NT2/D1 (cell line): ENCODE results near the gene APCS.

Experiments
- DNase-seq: peaks from one replicate; pipeline ENCODE4 v3.0.0-alpha.2; 2011; ENCODE audit warnings: low read depth, low spot score
- H3K27me3 ChIP-seq: 2 replicates; pipeline ENCODE4 v1.6.0; 2011; ENCODE audit warnings: mild to moderate bottlenecking; ENCODE audit not compliant: insufficient read length, insufficient read depth
- H3K36me3 ChIP-seq: 2 replicates; pipeline ENCODE4 v1.6.1; 2011; ENCODE audit warnings: mild to moderate bottlenecking, low read length, mixed read lengths; ENCODE audit not compliant: insufficient read depth, insufficient read length
- H3K4me1 ChIP-seq: 2 replicates; pipeline ENCODE4 v1.5.1; 2011; ENCODE audit not compliant: insufficient read depth, insufficient read length
- H3K4me3 ChIP-seq: 2 replicates; pipeline ENCODE4 v1.5.1; 2011; ENCODE audit warnings: low read depth; ENCODE audit not compliant: insufficient read length
- H3K9ac ChIP-seq: 2 replicates; pipeline ENCODE4 v1.6.0; 2011; ENCODE audit warnings: low read depth; ENCODE audit not compliant: insufficient read length
- H3K9me3 ChIP-seq: 2 replicates; pipeline ENCODE4 v1.5.1; 2011; ENCODE audit warnings: mild to moderate bottlenecking, low read length; ENCODE audit not compliant: insufficient read depth
- SUZ12 ChIP-seq: IDR thresholded peaks from 2 replicates; pipeline ENCODE4 v1.6.1; 2011; ENCODE audit not compliant: insufficient read length, insufficient read depth; ENCODE audit errors: extremely low read depth
- YY1 ChIP-seq: IDR thresholded peaks from 2 replicates; pipeline ENCODE4 v1.6.1; 2011; ENCODE audit not compliant: insufficient read length, insufficient read depth
- ZNF274 ChIP-seq: IDR thresholded peaks from 2 replicates; pipeline ENCODE4 v1.6.1; 2011; ENCODE audit warnings: mild to moderate bottlenecking, low read depth, low read length

APCS gene

DNA sequence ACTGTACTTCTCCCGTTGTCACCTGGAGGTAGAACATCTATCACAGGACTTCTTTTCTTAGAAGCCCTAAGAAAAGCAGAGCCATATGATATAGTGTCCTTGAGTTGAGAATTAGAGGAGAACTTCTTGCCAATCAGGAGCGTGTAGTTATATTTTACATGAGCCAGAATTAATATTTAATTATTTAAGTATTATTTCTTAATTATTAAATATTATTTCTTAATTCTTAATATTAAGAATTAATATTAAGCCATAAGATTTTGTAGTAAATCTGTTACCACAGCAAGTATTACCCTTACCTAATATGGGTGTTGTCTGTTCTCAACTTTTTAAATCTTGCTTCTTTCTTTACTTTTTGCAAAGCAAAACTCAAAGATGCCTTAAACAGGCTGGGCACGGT, 10.2 kb upstream of the APCS start:
- TF ChIP-seq ZNF274 = no peak
- TF ChIP-seq YY1 = no peak
- no peak for TF ChIP-seq SUZ12
- H3K9ac ChIP-seq = no peak overlapping the region
- no peak for DNase-seq

DNA sequence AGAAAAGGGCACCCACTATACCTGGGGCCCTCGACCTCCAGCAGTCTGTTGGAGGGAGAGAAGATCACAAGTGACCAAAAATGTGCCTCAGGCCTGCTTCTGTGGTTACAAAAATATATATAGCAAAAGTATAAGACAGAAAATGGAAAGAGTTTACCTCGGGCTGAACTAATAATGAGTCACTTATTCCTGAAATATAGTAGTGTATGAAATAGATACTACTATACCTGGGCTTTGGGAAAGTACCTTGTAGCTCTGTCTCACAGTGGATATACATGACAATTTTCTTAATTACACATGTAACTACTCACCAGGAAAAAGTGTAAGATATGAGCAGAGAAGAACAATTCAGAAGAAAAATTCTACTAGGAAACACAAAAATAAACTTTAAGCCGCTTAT, 7.3 kb upstream of the APCS start:
- H3K27me3 ChIP-seq = no peaks in the 10 kb centered on the region
- TF ChIP-seq SUZ12 (no peak), ZNF274 (no peak), YY1 (no peak)
- no peak for DNase-seq

More for the DNA sequence above, 10.2 kb upstream of the APCS start:
- H3K4me1 ChIP-seq = no peaks in the 10 kb centered on the region
- H3K36me3 ChIP-seq = no peaks in the 10 kb centered on the region
- no peaks in the 10 kb centered on the region; the same call in 1 of the 2 replicates for H3K9me3 ChIP-seq
- no peaks in the 10 kb centered on the region for H3K27me3 ChIP-seq
- no peak overlapping the region for H3K4me3 ChIP-seq

DNA sequence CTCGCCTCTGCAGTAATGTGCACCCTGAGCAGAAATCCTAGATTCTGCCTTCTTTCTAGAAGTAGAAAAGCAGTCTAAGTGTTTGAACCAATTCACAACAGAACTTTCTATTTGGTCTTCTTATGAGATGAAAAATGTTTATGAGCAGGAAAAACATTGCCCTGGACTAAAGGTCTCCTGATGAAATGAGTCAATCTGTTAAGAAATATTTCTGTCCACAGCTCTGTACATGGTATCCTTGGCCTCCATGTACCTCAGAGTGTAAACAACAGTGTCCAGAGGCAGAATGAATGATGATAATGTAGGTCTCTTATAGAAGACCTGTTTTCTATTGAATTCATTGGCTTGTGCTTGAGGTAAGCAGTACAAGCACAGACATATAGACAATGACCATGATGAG, 6.2 kb upstream of the APCS start:
- DNase-seq = no peak
- TF ChIP-seq ZNF274 = no peak
- no peak for TF ChIP-seq YY1
- no peak for TF ChIP-seq SUZ12
- Histone ChIP-seq H3K9ac (no peak overlapping the region), H3K9me3 (no peaks in the 10 kb centered on the region), H3K4me3 (no peak overlapping the region), H3K27me3 (no peaks in the 10 kb centered on the region), H3K4me1 (no peaks in the 10 kb centered on the region), H3K36me3 (no peaks in the 10 kb centered on the region)

More for the DNA sequence above, 7.3 kb upstream of the APCS start:
- no peaks in the 10 kb centered on the region for H3K9me3 ChIP-seq
- H3K4me3 ChIP-seq = no peak overlapping the region
- no peak overlapping the region for H3K9ac ChIP-seq
- H3K36me3 ChIP-seq = no peaks in the 10 kb centered on the region
- H3K4me1 ChIP-seq = no peaks in the 10 kb centered on the region

DNA sequence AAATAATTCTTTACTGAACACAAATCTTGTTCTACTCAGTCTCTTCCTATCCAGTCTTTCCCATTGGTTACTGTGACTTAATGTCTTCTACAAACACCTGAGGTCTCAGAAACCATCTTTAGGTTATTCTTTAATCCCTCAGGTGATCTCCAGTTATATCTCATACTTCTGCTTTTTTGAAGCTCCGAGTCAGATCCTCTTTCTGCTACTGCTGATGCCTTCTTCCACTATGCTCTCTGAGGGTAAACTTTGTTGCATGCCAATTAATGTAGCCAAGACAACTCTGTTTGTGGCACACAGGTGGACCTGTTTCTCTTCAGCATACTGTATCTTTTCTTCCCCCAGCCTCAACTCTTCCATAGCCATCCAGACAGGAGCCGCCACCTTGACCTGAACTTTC, 3.1 kb upstream of the APCS start:
- Histone ChIP-seq H3K36me3 (no peaks in the 10 kb centered on the region), H3K27me3 (no peaks in the 10 kb centered on the region), H3K9me3 (no peaks in the 10 kb centered on the region), H3K4me1 (no peaks in the 10 kb centered on the region), H3K9ac (no peak overlapping the region), H3K4me3 (no peak overlapping the region)
- no peak for DNase-seq
- no peak for TF ChIP-seq SUZ12
- no peak for TF ChIP-seq YY1
- TF ChIP-seq ZNF274 = no peak

DNA sequence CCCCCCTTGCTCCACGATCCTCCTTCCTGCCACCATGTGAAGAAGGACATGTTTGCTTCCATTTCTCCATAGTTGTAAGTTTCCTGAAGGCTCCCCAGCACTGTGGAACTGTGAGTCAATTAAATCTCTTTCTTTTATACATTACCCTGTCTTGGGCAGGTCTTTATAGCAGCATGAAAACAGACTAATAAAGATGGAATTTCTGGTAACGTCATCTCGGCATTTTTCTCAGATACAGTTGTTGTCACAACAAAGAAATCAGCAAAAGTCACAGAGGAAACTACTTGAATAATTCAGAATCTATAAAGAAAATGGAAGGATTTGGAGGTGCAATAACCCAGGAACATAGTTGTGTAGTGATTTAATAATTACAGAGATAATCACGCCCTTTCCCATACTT, 4.4 kb downstream of the APCS start:
- no peaks in the 10 kb centered on the region for H3K4me1 ChIP-seq
- TF ChIP-seq YY1 (no peak), SUZ12 (no peak), ZNF274 (no peak)
- peaks cover 27% of the 10 kb centered on the region for H3K9me3 ChIP-seq
- no peak overlapping the region for H3K9ac ChIP-seq
- H3K4me3 ChIP-seq = no peak overlapping the region
- no peaks in the 10 kb centered on the region for H3K27me3 ChIP-seq
- DNase-seq = no peak
- no peaks in the 10 kb centered on the region for H3K36me3 ChIP-seq

DNA sequence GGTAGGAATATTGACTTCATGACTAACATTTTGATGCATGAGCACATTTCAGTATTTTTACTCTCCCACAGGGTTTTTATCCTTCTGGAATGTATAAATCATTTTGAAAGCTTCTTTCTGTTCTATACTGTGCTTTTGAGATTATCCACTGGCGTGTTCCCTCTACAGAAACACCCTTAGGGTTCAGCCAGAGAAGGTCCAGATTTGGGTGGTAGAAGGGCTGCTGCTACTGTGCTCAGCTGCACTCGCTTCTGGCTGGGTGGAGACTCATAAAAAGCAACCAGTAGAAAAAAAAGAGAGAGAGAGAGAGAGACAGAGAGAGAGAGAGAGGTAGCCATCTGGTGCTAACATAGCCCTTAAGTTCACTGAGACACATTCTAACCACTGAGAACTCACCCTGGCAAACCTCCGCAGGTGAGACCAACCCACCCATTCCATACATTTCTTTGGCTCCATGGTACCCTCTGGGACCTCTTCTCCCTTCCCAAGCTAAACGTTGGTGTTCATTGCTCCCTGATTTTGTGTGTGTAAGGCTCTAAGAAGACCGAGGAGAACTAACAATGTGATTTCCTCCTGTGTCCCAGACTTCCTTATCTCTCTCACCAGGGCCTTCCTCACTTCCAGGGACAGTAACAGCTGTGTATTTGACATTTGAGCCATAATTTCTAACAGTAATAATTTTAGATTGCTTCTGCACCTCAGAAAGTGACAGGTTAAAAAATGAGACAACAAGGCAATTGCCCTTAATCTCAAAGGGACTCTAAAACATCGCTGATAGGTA, 7.2 kb downstream of the APCS start:
- no peak for DNase-seq
- H3K9ac ChIP-seq = no peak overlapping the region
- H3K4me3 ChIP-seq = no peak overlapping the region
- H3K4me1 ChIP-seq = peaks cover 3% of the 10 kb centered on the region
- TF ChIP-seq YY1 = no peak
- no peak for TF ChIP-seq ZNF274
- no peak for TF ChIP-seq SUZ12
- H3K36me3 ChIP-seq = no peaks in the 10 kb centered on the region
- no peaks in the 10 kb centered on the region for H3K27me3 ChIP-seq
- peaks cover 39% of the 10 kb centered on the region for H3K9me3 ChIP-seq

DNA sequence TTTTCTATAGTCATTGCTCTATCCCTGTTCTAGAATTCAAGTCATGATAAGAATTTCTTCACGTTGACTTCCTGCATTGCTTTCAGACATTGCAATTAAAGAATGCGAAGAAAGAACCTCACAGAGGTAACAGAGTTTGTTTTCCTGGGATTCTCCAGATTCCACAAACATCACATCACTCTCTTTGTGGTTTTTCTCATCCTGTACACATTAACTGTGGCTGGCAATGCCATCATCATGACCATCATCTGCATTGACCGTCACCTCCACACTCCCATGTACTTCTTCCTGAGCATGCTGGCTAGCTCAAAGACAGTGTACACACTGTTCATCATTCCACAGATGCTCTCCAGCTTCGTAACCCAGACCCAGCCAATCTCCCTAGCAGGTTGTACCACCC, 10.6 kb downstream of the APCS start:
- peak; percentile 39 for DNase-seq
- H3K9me3 ChIP-seq = peaks cover 32% of the 10 kb centered on the region

DNA sequence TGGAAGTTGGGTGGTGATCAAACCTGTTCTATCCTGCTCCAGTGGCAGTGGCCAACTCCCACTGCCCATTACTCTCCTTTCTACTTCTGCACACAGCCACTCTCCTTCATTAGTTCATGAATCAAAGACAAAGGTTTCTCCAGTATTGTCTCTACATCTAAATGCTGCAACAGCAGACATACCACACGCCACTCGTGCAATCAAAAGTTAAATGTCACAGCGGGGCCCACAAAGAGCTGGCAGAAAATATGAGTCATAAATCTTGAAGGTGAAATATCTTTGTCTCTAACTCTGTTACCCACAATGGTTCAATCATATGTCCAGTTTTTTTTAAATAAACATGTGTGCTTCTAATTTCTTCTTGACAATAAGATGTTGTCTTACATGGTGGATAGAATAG, 13.3 kb downstream of the APCS start:
- peaks cover 3% of the 10 kb centered on the region for H3K4me1 ChIP-seq
- no peak overlapping the region for H3K4me3 ChIP-seq
- no peak overlapping the region for H3K9ac ChIP-seq
- H3K27me3 ChIP-seq = no peaks in the 10 kb centered on the region
- TF ChIP-seq ZNF274 = no peak
- no peaks in the 10 kb centered on the region for H3K36me3 ChIP-seq
- no peak for DNase-seq
- peaks cover 38% of the 10 kb centered on the region for H3K9me3 ChIP-seq

More for the DNA sequence above, 10.6 kb downstream of the APCS start:
- Histone ChIP-seq H3K27me3 (no peaks in the 10 kb centered on the region), H3K4me1 (peaks cover 3% of the 10 kb centered on the region), H3K4me3 (no peak overlapping the region), H3K9ac (no peak overlapping the region), H3K36me3 (no peaks in the 10 kb centered on the region)
- TF ChIP-seq ZNF274 = no peak
- TF ChIP-seq YY1 = no peak
- TF ChIP-seq SUZ12 = no peak
